ENCODE results near the gene TP53TG3. TPM values are rescaled to one million over a fixed set of nuclear protein-coding genes. Genes with fewer than 3 reads are reported as not detected.
"Not testable (repeated sequence)": the region's sequence is repeated elsewhere in the genome, so short reads cannot be mapped to it uniquely, and the experiment has no call there.

TP53TG3 gene
- total RNA-seq: not detected

- H3K27ac Mint-ChIP-seq; H3K27me3 Mint-ChIP-seq (ENCODE audit: low read depth); DNase-seq; H3K4me1 Mint-ChIP-seq (ENCODE audit: low read depth); H3K36me3 Mint-ChIP-seq (ENCODE audit: insufficient read depth in 2 of 2); ATAC-seq (replicated peaks in 1 of 2); H3K4me3 Mint-ChIP-seq; H3K9me3 Mint-ChIP-seq: not testable (repeated sequence)
Observed at GRCh38 chr16:32676065-32676464, at the start of gene TP53TG3. TP53TG3 (minus strand) TSS chr16:32676165; CDS start chr16:32676097, 68 bp downstream.

GRCh38 chr16:32650876-32651275, 25.1 kb downstream of the TP53TG3 start:
- not testable (repeated sequence) for H3K4me1 Mint-ChIP-seq (ENCODE audit: low read depth); DNase-seq; H3K36me3 Mint-ChIP-seq (ENCODE audit: insufficient read depth in 2 of 2); ATAC-seq (replicated peaks in 1 of 2); H3K9me3 Mint-ChIP-seq; H3K27ac Mint-ChIP-seq; H3K27me3 Mint-ChIP-seq (ENCODE audit: low read depth); H3K4me3 Mint-ChIP-seq

- not testable (repeated sequence) for ATAC-seq (replicated peaks in 1 of 2)
- Mint-ChIP-seq H3K36me3 (ENCODE audit: insufficient read depth in 2 of 2) (peaks cover 15 to 19% of the 10 kb centered on the region in 2 donors), H3K27ac (peak overlapping the region; percentile 88)
Observed at GRCh38 chr16:32647562-32647961, 28.4 kb downstream of the TP53TG3 start.

GRCh38 chr16:32646780-32647179, 29.2 kb downstream of the TP53TG3 start:
- not testable (repeated sequence) for DNase-seq; ATAC-seq (replicated peaks in 1 of 2); H3K27me3 Mint-ChIP-seq (ENCODE audit: low read depth); H3K4me1 Mint-ChIP-seq (ENCODE audit: low read depth); H3K4me3 Mint-ChIP-seq
- Mint-ChIP-seq H3K9me3 (peaks cover 14 to 16% of the 10 kb centered on the region in 2 donors), H3K27ac (peak overlapping the region; percentile 86), H3K36me3 (ENCODE audit: insufficient read depth in 2 of 2) (peaks cover 15 to 19% of the 10 kb centered on the region in 2 donors)

More at GRCh38 chr16:32647562-32647961, 28.4 kb downstream of the TP53TG3 start:
- H3K4me3 Mint-ChIP-seq; DNase-seq; H3K4me1 Mint-ChIP-seq (ENCODE audit: low read depth); H3K27me3 Mint-ChIP-seq (ENCODE audit: low read depth): not testable (repeated sequence)
- peaks cover 14 to 16% of the 10 kb centered on the region in 2 donors for H3K9me3 Mint-ChIP-seq

GRCh38 chr16:32646177-32646576, 29.8 kb downstream of the TP53TG3 start:
- not testable (repeated sequence) for H3K4me3 Mint-ChIP-seq; H3K4me1 Mint-ChIP-seq (ENCODE audit: low read depth); H3K27me3 Mint-ChIP-seq (ENCODE audit: low read depth); ATAC-seq (replicated peaks in 1 of 2); DNase-seq
- Mint-ChIP-seq H3K9me3 (peaks cover 14 to 16% of the 10 kb centered on the region in 2 donors), H3K27ac (peak overlapping the region; percentile 43), H3K36me3 (ENCODE audit: insufficient read depth in 2 of 2) (peaks cover 15 to 19% of the 10 kb centered on the region in 2 donors)

GRCh38 chr16:32645278-32645908, 30.6 kb downstream of the TP53TG3 start:
- H3K4me1 Mint-ChIP-seq (ENCODE audit: low read depth); H3K4me3 Mint-ChIP-seq; ATAC-seq (replicated peaks in 1 of 2); H3K27me3 Mint-ChIP-seq (ENCODE audit: low read depth); DNase-seq: not testable (repeated sequence)
- Mint-ChIP-seq H3K36me3 (ENCODE audit: insufficient read depth in 2 of 2) (peaks cover 15 to 19% of the 10 kb centered on the region in 2 donors), H3K27ac (peak overlapping the region; percentile 51), H3K9me3 (peaks cover 14 to 16% of the 10 kb centered on the region in 2 donors)

- DNase-seq; H3K4me3 Mint-ChIP-seq; ATAC-seq (replicated peaks in 1 of 2); H3K27me3 Mint-ChIP-seq (ENCODE audit: low read depth); H3K4me1 Mint-ChIP-seq (ENCODE audit: low read depth): not testable (repeated sequence)
- Mint-ChIP-seq H3K36me3 (ENCODE audit: insufficient read depth in 2 of 2) (peaks cover 15 to 19% of the 10 kb centered on the region in 2 donors), H3K9me3 (peaks cover 14 to 16% of the 10 kb centered on the region in 2 donors), H3K27ac (peak overlapping the region; percentile 51)
Observed at GRCh38 chr16:32644715-32645114, 31.2 kb downstream of the TP53TG3 start.

- not testable (repeated sequence) for H3K9me3 Mint-ChIP-seq; H3K27ac Mint-ChIP-seq; ATAC-seq (replicated peaks in 1 of 2); DNase-seq; H3K36me3 Mint-ChIP-seq (ENCODE audit: insufficient read depth in 2 of 2); H3K27me3 Mint-ChIP-seq (ENCODE audit: low read depth); H3K4me1 Mint-ChIP-seq (ENCODE audit: low read depth); H3K4me3 Mint-ChIP-seq
Observed at GRCh38 chr16:32637614-32638013, 38.4 kb downstream of the TP53TG3 start.

- not testable (repeated sequence) for H3K4me3 Mint-ChIP-seq; H3K27me3 Mint-ChIP-seq (ENCODE audit: low read depth); H3K27ac Mint-ChIP-seq; H3K4me1 Mint-ChIP-seq (ENCODE audit: low read depth); ATAC-seq (replicated peaks in 1 of 2); DNase-seq; H3K36me3 Mint-ChIP-seq (ENCODE audit: insufficient read depth in 2 of 2); H3K9me3 Mint-ChIP-seq
Observed at GRCh38 chr16:32632096-32632495, 43.9 kb downstream of the TP53TG3 start.

Measured in activated T-cell treated with anti-CD3 and anti-CD28 coated beads, Interleukin-2, amount 50 U/mL, for 72 hours (primary cell).